GM04504 (cell line): ENCODE measurements around the gene MANEA.
A peak's percentile ranks its signal among the peaks of the same experiment; 100 is the strongest.
"Not testable (repeated sequence)": the region's sequence is repeated elsewhere in the genome, so short reads cannot be mapped to it uniquely, and the experiment has no call there.

Source experiments
- DNase-seq: peaks from one replicate; pipeline ENCODE4 v3.0.0-alpha.2; 2012; ENCODE audit warnings: low read depth

The MANEA gene, protein sequence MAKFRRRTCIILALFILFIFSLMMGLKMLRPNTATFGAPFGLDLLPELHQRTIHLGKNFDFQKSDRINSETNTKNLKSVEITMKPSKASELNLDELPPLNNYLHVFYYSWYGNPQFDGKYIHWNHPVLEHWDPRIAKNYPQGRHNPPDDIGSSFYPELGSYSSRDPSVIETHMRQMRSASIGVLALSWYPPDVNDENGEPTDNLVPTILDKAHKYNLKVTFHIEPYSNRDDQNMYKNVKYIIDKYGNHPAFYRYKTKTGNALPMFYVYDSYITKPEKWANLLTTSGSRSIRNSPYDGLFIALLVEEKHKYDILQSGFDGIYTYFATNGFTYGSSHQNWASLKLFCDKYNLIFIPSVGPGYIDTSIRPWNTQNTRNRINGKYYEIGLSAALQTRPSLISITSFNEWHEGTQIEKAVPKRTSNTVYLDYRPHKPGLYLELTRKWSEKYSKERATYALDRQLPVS

DNA sequence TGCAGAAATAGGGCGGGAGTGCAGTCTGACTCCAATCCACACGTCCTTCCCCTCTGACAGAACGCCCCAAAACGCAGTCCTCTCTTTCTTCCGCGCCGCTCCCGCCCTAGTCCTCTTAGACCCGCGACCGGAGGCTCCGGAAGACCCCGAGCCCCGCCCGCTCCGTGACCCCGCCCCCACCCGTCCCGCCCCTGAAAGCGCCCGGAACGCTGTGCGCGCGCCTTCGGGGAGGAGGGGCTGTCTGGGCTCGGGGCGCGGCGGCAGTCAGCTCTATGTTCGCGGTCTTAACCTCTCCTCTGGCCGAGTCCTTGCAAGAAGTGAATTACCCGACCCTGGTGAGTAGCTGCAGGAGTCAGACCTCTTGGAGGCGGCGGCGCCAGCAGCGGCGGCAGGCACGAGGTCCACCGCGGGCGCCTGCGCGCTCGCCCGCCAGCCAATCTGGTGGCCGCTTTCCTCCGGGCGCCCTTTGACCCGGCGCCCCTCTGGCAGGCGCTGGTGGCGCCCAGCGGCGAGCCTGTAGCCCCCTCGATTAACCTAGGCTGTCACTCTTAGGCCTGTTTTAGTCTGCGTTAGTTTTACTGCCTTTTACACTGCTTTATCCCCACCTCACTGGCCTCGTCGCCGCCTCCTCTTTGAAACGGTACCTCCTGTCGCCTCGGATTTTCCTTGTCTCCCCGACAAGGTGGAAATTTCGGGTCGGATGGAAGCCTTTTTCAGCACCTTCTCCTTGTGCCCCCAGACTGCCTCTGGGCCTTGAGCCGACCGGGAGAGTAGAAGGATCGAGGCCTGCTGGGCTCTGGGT lies at the start of gene MANEA:
TSS of gene MANEA (plus strand) at position 232 of the 802 bp plus-strand sequence. CDS start 8,905 bp downstream, outside the sequence.
- DNase-seq = peak; percentile 65

DNA sequence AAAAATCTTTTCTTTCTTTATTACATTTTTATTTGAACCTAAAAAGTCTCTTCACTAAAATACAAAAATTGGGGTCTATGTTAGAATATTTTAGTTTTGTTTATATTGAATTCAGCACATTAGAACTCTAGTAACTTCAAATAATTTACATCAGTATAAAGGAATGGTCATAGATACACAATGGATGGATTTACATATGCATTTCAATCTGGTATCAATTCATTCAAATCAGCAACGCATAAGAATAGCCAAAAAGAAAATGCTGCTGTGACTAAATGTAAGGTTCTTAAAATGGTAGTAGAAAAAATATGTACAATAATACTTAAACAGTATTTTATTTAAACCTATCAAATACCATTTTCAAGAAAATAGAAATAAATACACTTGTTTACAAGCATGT lies 47.6 kb upstream of the MANEA start:
- DNase-seq = no peak

DNA sequence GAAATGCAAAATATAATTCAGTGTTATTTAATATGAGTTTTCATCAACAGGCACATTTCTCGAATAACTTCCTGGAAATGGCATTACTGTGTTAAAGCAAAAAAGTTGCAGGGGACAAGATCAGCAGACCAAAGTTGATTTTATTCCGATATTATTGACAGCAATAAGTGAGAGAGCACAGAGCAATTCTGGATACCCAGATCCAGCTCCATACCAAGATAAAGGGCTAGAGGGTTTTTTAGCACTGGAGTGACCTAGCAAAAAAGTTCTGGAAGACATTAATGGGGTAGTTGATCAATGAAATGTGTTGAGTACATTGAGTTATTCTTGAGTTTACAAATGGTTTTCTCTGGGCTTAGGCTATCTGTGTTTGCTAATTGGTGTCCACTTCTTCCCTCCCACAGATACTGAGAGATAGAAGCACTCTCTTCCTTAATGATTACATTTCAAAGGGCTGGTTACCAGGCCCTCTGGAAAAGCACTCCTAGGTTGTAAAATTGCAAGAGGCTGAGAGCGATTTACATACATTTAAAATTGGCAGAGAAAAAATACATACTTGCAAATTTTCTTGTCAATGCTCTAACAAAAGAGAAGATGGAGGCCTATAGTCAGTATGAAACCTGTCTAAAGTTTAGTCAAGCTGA lies 47.0 kb upstream of the MANEA start:
- no peak for DNase-seq

DNA sequence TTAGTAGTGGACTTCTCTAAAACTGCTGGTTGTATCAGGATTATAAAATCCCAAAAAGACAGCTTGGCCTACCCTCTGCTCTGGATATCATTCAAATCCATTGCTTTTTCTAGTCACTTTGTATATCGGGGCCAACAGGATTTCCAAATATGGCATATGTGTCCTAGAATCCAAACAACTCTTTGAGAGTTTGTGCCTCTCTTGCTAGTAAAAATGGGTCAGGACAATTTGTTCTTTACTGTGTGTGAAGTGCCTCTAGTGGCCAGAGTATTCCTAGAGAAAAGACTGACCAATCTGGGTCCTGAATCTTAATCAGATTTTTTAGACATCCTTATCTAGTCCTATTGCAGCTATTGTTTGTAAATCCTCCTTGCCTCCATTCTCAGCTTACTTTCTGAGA lies 33.5 kb upstream of the MANEA start:
- DNase-seq = no peak

DNA sequence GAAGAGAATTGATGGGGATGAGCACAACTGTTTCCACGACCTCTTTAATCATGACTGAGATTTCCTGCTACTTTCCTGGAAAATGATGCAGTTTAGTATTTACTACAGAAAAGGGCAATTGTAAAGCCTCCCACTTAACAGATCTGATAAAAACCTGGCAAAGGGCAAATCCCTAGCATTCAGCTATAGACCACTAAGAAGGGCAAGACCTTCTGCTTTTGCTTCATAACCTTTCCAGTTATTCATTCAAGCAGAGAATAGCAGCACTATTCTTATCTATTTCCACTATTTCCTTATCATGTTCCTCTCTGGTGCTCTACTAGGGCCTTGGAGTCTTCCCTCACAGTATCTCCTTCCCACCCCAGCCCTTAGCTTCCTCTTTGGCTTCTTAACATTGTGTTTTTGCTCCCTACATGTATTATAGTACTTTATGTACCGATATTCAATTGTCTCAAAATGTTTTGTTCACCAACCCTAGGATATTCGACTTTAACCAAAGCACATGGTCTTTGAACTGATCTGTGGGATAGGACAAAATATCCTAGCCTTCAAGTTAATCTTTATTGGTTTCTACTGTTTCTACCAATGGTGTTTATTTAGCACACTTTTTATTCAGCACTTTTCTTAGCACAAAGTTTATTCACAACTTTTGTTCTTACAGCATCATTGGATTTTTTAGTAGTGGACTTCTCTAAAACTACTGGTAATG lies 32.7 kb upstream of the MANEA start:
- no peak for DNase-seq

DNA sequence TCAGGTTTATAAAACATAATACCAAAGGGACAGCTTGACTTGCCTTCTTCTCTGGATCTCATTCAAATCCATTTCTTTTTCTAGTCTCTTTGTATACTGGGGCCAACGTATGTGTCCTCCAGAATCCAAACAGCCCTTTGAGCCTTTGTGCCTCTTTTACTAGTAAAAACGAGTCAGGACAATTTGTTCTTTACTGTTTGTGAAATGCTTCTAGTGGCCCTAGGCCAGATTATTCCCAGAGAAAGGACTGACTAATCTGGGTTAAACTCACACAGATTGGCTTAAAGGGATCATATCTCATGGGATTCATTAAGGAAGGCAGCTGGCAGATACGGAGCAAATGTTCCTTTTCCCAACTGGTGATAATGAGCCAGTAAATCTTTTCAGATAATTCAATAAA lies 32.1 kb upstream of the MANEA start:
- DNase-seq = no peak

DNA sequence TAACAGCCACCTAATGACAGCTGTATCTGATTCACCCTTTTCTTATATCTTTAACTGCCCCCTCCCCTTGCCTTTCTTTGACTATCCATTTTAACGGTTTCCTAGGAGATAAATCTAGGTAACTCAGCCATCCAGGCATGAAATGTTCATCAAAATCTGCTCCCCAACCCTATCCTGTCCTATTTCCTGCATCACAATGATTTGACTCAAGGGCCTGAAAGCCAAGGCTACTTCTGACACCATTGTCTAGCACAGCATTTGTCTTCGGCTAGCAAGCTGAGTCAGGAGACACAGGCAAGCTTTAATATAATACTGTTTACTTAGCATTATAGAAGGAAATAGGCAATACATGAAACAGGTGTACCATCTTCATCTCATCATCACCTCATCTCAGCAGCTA lies 31.6 kb upstream of the MANEA start:
- DNase-seq = no peak

DNA sequence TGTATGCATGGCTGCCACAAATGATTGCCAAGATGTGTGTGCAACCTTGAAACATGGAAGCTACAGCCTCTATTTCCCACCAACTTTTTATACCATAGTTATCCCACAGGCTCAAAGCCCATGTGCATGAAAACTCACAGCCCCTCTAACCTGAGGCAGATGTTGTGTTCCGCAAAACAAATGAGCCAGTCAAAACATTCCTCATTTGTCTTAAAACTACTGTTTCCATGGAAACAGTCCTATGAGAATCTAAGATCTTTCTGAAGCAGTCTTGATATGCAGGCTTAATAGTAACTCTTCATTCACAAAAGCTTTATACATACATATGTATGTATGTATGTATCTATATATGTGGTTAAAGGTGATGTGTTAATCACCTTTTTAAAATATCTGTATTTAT lies 31.2 kb upstream of the MANEA start:
- DNase-seq = no peak

DNA sequence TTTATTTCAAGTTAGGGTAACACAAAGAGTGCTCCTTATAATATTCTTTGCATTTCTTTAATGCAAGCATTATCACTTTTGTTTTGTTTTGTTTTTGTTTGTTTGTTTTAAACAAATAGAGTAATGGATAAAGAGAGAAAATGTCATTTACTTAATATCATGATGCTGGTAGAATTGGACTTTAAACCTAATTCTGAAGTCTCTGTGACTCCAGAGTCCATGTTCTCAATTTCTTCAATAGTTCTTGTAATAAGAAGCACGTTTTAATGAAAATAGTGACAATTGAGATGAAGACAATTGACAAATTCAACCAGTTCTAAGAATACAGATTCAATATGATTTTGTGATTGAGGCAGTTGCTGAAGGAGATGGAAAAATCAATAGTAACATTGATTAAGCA lies 30.3 kb upstream of the MANEA start:
- DNase-seq = no peak

DNA sequence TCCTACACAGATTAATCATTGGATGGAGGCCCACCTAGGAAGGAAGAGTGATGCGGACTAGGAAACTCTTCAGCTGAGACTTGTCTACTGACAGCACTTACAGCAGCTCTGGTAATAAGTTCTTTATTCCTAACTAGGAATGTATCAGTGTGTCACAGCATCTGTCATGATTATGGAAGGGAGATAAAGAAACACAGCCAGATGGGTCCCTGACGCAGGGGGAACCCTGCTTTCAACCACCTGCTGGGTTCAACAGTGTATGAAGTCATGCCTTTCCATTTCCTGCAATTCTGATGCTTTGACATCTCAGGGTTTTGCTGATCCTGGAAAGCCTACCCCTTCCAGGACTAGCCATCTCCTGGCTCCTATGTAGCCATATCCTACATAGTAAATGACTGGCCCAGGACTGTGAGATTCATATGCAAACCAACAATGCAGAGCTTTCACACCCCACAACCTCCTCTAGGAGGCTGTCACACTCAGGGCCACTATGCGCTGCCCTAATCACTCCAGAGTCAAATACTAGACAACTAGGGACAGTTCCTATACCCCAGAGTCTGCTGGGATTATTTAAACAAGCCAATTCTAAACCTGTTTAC lies 29.0 kb upstream of the MANEA start:
- no peak for DNase-seq

DNA sequence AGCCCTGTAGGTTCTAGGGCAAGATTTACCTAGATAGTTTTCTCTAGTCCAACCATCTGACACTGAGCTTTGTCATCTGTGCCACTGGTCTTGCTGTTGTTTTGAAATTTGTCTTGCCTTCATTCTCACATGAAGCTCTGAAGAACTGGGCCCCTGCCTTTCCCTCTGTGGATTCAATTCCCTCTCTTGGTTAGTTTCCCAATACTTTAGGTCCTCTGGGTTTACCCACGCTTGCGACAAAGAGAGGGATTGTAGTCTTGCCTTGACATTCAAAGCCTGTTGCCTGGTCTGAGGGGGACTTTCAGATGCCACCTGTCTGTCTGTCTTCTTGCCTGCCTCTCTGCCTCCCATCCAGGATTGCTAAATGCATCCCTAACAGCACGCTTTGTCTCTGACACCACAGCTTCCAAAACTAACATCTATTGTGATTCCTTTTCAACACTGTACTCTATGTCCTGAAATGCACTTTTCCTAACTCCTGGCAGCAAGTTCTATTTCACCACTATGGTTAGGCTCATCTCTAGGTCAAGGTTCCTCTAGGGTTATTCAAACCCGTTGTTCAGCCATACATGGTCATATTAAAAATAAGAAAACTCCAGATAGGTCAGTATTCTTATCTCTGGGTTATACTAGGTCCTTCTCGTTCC lies 25.5 kb upstream of the MANEA start:
- no peak for DNase-seq

DNA sequence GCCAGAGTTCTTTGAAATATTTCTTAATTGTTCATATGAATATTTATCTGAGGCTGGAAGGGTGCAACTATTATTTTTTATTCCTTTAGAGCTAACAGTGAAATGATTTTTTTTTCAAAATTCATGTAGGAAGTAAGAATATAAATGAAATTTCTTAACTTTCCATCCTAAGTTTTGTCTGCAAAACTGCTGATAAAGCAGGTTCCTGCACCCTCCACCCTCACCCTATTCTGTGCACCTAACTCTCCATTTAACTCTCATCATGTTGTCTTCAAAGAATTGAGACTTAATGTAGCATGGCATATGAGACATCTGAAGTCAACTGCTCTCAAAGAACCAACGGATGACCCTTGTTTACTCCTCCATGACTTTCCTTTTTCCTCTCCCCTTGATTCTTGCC lies 23.5 kb upstream of the MANEA start:
- no peak for DNase-seq

DNA sequence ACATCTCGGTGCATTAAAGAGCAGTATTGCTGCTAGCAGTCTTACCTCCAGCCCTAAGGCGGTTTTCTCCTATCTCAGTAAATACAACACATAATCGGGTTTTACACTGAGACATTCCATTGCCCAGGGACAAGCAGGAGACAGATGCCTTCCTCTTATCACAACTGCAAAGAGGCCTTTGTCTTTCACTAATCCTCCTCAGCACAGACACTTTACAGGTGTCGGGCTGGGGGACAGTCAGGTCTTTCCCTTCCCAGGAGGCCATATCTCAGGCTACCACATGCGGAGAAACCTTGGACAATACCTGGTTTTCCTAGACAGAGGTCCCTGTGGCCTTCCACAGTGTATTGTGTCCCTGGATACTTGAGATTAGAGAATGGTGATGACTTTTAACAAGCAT lies 16.4 kb upstream of the MANEA start:
- not testable (repeated sequence) for DNase-seq

DNA sequence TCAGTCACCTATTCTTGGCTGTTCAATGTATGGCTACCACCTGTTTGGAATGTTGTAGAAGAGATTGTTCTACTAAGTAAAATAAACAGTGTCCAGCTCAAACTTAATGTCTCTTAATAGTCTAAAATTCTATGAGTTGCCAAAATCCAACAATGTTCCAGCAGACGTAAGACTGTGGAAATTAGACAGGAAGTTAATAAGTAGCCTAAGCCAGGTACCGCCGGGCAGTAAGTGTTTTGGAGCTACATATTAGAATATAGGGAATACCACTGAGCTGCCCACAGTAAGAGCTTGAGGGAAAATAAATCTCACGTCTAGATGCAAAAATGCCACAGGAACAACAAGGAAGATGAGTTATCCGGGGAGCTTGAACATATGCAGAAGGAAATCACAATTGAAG lies 7.8 kb upstream of the MANEA start:
- DNase-seq = no peak

DNA sequence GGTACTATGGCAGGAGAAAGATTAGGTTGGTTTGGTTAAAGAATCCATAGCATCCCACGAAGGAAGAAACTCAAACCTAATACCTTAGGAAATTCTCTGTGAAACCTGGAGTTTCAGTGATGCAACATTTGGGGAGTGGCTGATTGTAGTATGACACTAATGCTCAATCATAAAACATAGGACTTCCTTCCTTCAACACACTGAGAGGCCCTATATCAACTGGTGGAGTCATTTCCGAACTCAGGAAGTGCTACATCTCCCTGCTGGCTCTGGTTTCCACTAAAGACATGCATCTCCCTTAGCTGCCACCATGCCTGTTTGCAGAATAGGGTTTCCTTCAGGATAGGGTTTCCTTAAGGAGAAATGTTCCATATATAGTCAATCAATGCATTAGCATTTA lies 5.2 kb upstream of the MANEA start:
- DNase-seq = no peak

DNA sequence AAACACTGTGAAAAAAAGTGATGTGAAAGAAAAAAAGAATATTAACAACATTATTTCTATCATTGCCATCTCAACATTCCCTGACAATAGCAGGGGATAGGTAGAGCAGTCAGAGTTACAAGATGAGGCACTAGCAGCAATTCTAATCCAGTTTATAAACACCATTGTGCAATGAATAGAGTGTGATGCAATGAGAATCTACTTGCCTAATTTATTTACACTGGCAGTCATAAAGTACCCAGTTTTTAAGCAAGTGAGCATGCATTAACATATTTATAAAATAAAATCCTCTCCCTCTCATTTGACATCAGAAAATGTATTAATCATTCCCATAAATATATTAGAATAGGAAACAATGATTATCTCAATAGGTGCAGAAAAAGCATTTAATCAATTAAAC lies 2.5 kb upstream of the MANEA start:
- DNase-seq = no peak

DNA sequence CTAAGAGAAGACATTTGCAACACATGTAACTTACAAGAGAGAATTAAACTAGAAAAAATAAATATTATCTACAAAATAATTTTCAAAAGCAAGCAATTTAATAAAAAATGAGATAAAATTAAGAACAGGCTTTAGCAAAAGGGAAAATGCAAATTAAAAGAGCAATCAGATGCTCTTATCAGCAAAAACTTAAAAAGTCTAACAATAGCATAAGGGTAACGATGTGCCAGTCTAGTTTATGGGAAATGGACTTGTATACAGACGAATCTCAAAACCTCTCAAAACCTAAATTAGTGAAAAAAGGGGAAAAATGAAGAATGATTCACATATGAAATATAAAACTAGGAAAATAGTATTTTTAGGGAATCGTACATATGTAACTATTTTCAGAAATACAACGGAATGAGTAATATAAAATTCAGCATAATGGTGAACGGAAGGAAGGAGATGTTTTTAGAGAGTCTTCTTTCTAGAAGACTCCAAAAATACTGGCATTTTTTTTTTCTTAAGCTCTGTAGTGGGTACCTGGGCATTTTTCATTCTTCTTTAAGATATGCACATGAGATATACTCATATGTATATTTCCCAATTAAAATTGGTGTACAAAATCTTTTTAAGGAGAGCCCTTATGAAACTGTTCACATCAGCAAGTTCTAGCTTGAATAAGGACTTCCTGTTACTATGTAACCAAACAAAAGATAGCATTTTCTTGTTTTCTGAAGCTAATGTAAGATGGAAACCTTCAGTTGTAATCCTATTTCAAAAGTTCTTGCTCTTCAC lies 927 bp upstream of the MANEA start:
- DNase-seq = no peak

DNA sequence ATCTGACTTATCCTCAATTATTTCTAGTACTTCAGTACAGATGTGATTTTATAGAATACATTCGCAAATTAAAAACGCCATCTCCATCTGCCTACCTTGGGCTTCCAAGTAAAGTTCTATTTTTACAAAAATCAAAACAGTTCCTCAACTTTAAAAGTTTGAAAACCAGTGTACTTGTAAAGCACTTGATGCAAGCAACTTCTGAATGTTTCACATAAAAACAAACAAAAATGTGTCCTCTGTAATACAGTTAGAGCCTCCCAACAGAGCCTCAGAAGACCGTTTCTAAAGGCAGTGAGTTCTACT lies 384 bp upstream of the MANEA start:
- no peak for DNase-seq

DNA sequence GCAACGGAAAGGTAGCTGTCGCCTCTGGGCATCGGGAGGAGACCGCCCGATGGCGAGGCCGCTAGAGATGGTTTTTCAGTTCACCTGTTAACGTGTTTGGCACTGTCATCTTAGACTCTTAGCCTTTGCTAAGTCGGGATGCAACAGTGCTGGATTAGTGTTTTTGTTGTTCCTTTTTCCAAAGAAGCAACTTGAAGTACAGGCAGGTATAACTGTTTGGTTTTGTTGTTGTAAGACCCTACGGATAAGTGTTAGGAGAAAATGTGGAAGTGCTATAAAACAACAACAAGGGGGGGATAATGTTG lies 723 bp downstream of the MANEA start:
- no peak for DNase-seq

DNA sequence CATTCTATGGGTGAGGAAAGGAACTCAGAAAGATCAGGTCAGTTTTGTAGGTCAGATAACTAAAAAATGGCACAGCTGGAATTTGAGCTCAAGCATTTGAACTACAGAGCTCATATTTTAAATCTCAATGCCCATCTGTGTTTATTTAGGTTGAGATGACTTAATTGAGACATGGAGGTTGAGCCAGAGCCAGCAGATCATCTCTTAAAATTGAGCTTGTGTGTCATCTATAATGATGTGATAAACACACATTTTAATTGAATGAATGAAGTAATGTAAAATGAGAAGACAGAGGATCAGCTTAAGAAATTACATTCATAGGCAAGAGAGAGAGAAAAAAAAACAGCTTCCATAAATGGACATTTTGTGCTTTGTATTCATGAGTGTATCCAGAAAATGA lies 3.7 kb downstream of the MANEA start:
- no peak for DNase-seq

DNA sequence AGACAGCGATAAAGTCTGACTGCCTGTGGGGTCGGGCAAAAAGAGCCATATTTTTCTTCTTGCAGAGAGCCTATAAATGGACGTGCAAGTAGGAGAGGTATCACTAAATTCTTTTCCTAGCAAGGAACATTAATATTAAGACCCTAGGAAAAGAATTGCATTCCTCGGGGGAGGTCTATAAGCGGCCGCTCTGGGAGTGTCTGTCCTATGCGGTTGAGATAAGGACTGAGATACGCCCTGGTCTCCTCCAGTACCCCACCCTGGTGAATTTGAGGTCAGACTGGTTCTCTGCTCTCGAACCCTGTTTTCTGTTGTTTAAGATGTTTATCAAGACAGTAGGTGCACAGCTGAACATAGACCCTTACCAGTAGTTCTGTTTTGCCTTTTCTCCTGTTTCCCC lies 6.9 kb downstream of the MANEA start:
- DNase-seq = not testable (repeated sequence)
